Testis (tissue), 2 donors: ENCODE measurements around the gene YAE1.

Experiments used
- POLR2A ChIP-seq: fragments of 450-650 bp; IDR thresholded peaks from one replicate; pipeline ENCODE4 v1.6.1; 2017; ENCODE audit warnings: antibody characterized with exemption, mild to moderate bottlenecking, moderate library complexity
- TF ChIP-seq, protein P1 (sequence below), 3 experiments: fragments of 450-650 bp in 2 of 3; fragments of 200-600 bp in 1 of 3; sonication (generic) in 1 of 3; IDR thresholded peaks; one replicate each; pipeline ENCODE4 v1.5.1; 2016 to 2019; ENCODE audit warnings: antibody characterized with exemption in 3 of 3, mild to moderate bottlenecking in 2 of 3, moderate library complexity in 1 of 3

DNA sequence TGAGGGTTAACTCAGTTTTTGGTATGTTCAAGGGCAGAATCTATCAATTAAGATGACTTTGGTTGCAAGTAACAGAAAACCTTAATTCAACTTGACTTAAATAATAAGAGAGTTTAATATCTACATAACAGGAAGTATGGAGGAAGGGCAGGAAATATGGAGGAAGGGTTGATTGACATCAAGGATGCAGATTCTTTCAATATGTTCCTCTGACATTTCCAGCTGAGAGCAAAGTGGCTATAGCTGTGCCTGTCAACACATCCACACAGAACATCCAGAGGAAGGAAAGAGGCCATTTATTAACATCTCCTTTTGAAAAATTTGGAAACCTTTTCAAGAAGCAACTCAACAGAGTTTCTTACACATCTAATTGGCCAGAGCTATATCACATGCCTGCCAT lies 37.7 kb downstream of the YAE1 start:
- TF ChIP-seq, protein P1, sequence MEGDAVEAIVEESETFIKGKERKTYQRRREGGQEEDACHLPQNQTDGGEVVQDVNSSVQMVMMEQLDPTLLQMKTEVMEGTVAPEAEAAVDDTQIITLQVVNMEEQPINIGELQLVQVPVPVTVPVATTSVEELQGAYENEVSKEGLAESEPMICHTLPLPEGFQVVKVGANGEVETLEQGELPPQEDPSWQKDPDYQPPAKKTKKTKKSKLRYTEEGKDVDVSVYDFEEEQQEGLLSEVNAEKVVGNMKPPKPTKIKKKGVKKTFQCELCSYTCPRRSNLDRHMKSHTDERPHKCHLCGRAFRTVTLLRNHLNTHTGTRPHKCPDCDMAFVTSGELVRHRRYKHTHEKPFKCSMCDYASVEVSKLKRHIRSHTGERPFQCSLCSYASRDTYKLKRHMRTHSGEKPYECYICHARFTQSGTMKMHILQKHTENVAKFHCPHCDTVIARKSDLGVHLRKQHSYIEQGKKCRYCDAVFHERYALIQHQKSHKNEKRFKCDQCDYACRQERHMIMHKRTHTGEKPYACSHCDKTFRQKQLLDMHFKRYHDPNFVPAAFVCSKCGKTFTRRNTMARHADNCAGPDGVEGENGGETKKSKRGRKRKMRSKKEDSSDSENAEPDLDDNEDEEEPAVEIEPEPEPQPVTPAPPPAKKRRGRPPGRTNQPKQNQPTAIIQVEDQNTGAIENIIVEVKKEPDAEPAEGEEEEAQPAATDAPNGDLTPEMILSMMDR (IDR thresholded peaks at IDR 0.05), result no peak
- TF ChIP-seq POLR2A, result no peak
